ENCODE measurements around the gene B3GNT8.

The B3GNT8 gene

GRCh38 chr19:41425174-41426115 lies 1.7 kb downstream of the B3GNT8 start:
- Histone ChIP-seq H3K4me1 (ENCODE audit: control insufficient read depth, insufficient read depth, low read length) (peaks cover 11% of the 10 kb centered on the region; the same call in 1 of the 2 replicates), H3K4me3 (ENCODE audit: low read depth, low read length) (no peak overlapping the region)

DNA sequence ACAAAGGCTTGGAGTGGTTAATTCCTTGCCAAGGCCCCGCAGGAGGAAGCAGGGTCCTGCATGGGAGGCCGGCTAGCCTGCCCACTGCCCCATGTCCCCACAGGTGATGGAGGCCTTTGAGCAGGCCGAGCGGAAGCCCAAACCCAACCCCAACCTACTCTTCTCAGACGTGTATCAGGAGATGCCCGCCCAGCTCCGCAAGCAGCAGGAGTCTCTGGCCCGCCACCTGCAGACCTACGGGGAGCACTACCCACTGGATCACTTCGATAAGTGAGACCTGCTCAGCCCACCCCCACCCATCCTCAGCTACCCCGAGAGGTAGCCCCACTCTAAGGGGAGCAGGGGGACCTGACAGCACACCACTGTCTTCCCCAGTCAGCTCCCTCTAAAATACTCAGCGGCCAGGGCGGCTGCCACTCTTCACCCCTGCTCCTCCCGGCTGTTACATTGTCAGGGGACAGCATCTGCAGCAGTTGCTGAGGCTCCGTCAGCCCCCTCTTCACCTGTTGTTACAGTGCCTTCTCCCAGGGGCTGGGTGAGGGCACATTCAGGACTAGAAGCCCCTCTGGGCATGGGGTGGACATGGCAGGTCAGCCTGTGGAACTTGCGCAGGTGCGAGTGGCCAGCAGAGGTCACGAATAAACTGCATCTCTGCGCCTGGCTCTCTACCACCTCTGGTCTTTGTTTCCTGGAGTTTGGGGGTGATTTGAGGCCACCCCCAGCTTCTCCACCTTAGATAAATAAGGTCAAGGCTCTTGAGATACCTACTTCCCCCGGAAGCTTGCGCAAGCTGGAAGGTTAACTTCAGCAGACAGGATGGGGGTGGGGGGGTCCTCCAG lies 2.6 kb downstream of the B3GNT8 start:
- no peak overlapping the region for H3K9ac ChIP-seq (ENCODE audit: low read depth, low read length)
- H3K36me3 ChIP-seq (ENCODE audit: control insufficient read depth, insufficient read depth, low read length), result peaks cover 34% of the 10 kb centered on the region
- H3K27ac ChIP-seq (ENCODE audit: low read depth, low read length), result no peak overlapping the region
- peaks cover 11% of the 10 kb centered on the region; the same call in 1 of the 2 replicates for H3K4me1 ChIP-seq (ENCODE audit: control insufficient read depth, insufficient read depth, low read length)
- no peak overlapping the region for H3K4me3 ChIP-seq (ENCODE audit: low read depth, low read length)
- H3K27me3 ChIP-seq (ENCODE audit: control insufficient read depth, insufficient read depth, low read length), result no peaks in the 10 kb centered on the region
- no peaks in the 10 kb centered on the region for H3K9me3 ChIP-seq (ENCODE audit: control insufficient read depth, insufficient read depth, low read length)

More at GRCh38 chr19:41425174-41426115, 1.7 kb downstream of the B3GNT8 start:
- Histone ChIP-seq H3K9ac (ENCODE audit: low read depth, low read length) (no peak overlapping the region), H3K9me3 (ENCODE audit: control insufficient read depth, insufficient read depth, low read length) (no peaks in the 10 kb centered on the region), H3K27me3 (ENCODE audit: control insufficient read depth, insufficient read depth, low read length) (no peaks in the 10 kb centered on the region), H3K36me3 (ENCODE audit: control insufficient read depth, insufficient read depth, low read length) (peaks cover 27% of the 10 kb centered on the region), H3K27ac (ENCODE audit: low read depth, low read length) (no peak overlapping the region)

DNA sequence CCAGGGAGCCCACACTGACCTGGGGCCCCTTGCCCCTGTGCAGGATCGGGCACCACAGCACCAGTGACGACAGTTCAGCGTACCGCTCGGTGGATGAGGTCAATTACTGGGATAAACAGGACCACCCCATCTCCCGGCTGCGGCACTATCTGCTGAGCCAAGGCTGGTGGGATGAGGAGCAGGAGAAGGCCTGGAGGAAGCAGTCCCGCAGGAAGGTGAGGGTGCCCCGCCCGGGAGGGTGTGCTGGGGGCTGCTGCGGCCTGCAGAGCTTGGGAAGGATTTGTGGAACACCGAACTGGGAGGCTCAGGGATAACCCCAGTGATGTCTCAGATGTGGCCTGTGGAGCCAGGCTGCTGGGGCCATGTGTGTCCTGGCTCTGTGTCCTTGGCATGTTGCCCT lies 4.2 kb downstream of the B3GNT8 start:
- no peak overlapping the region for H3K9ac ChIP-seq (ENCODE audit: low read depth, low read length)
- H3K9me3 ChIP-seq (ENCODE audit: control insufficient read depth, insufficient read depth, low read length), result no peaks in the 10 kb centered on the region
- peaks cover 42% of the 10 kb centered on the region for H3K36me3 ChIP-seq (ENCODE audit: control insufficient read depth, insufficient read depth, low read length)
- no peak overlapping the region for H3K4me3 ChIP-seq (ENCODE audit: low read depth, low read length)
- no peak overlapping the region for H3K27ac ChIP-seq (ENCODE audit: low read depth, low read length)
- peaks cover 5% of the 10 kb centered on the region; the same call in 1 of the 2 replicates for H3K4me1 ChIP-seq (ENCODE audit: control insufficient read depth, insufficient read depth, low read length)
- H3K27me3 ChIP-seq (ENCODE audit: control insufficient read depth, insufficient read depth, low read length), result no peaks in the 10 kb centered on the region

- H3K4me3 ChIP-seq (ENCODE audit: low read depth, low read length), result no peak overlapping the region
- H3K9me3 ChIP-seq (ENCODE audit: control insufficient read depth, insufficient read depth, low read length), result no peaks in the 10 kb centered on the region
- no peak overlapping the region for H3K27ac ChIP-seq (ENCODE audit: low read depth, low read length)
- H3K9ac ChIP-seq (ENCODE audit: low read depth, low read length), result no peak overlapping the region
- H3K36me3 ChIP-seq (ENCODE audit: control insufficient read depth, insufficient read depth, low read length), result peaks cover 42% of the 10 kb centered on the region
- no peaks in the 10 kb centered on the region for H3K27me3 ChIP-seq (ENCODE audit: control insufficient read depth, insufficient read depth, low read length)
- peaks cover 5% of the 10 kb centered on the region; the same call in 1 of the 2 replicates for H3K4me1 ChIP-seq (ENCODE audit: control insufficient read depth, insufficient read depth, low read length)
These were observed 4.7 kb downstream of the B3GNT8 start for GRCh38 chr19:41422456-41422855.

GRCh38 chr19:41421973-41422372 lies 5.2 kb downstream of the B3GNT8 start:
- H3K9me3 ChIP-seq (ENCODE audit: control insufficient read depth, insufficient read depth, low read length), result no peaks in the 10 kb centered on the region
- H3K36me3 ChIP-seq (ENCODE audit: control insufficient read depth, insufficient read depth, low read length), result peaks cover 42% of the 10 kb centered on the region
- H3K4me1 ChIP-seq (ENCODE audit: control insufficient read depth, insufficient read depth, low read length), result peaks cover 3% of the 10 kb centered on the region; the same call in 1 of the 2 replicates
- no peak overlapping the region for H3K27ac ChIP-seq (ENCODE audit: low read depth, low read length)
- no peak overlapping the region for H3K4me3 ChIP-seq (ENCODE audit: low read depth, low read length)
- no peak overlapping the region for H3K9ac ChIP-seq (ENCODE audit: low read depth, low read length)
- H3K27me3 ChIP-seq (ENCODE audit: control insufficient read depth, insufficient read depth, low read length), result no peaks in the 10 kb centered on the region

GRCh38 chr19:41421314-41421713 lies 5.9 kb downstream of the B3GNT8 start:
- H3K4me1 ChIP-seq (ENCODE audit: control insufficient read depth, insufficient read depth, low read length), result no peaks in the 10 kb centered on the region
- peaks cover 47% of the 10 kb centered on the region for H3K36me3 ChIP-seq (ENCODE audit: control insufficient read depth, insufficient read depth, low read length)
- H3K27me3 ChIP-seq (ENCODE audit: control insufficient read depth, insufficient read depth, low read length), result no peaks in the 10 kb centered on the region
- H3K9ac ChIP-seq (ENCODE audit: low read depth, low read length), result no peak overlapping the region
- no peak overlapping the region for H3K27ac ChIP-seq (ENCODE audit: low read depth, low read length)
- no peaks in the 10 kb centered on the region for H3K9me3 ChIP-seq (ENCODE audit: control insufficient read depth, insufficient read depth, low read length)
- no peak overlapping the region for H3K4me3 ChIP-seq (ENCODE audit: low read depth, low read length)

DNA sequence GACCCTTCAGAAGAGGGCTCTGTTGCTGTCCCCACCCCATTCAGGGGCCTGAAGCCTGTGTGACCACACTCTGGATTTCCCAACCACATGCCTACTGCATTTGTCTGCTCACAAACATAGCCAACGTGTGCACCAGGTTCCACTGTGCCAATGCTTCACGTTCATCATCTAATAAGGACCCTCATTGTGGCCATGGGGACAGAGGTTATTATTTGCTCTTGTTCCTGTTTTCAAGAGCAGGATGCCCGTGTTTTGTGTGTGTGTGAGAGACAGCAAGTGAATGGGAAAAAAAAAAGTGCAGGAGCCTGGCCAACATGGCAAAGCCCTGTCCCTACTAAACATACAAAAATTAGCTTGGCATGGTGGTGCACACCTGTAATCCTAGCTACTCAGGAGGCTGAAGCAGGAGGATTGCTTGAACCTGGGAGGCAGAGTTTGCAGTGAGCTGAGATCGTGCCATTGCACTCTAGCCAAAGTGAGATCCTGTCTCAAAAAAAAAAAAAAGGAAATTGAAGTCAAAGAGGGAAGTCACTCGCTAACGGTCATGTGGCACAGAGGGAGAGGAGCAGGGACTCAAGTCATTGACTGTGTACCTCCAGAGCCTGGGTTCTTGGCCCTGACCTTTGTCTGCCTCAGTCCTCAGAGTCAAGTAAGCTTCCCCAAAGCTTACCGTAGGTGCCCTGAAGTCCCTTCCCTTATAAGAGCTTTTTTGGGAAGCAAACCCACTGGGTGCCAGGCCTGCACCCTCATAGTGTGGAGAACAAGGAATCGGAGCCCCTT lies 6.9 kb downstream of the B3GNT8 start:
- Histone ChIP-seq H3K9ac (ENCODE audit: low read depth, low read length) (no peak overlapping the region), H3K4me1 (ENCODE audit: control insufficient read depth, insufficient read depth, low read length) (no peaks in the 10 kb centered on the region), H3K36me3 (ENCODE audit: control insufficient read depth, insufficient read depth, low read length) (peaks cover 47% of the 10 kb centered on the region), H3K27ac (ENCODE audit: low read depth, low read length) (no peak overlapping the region), H3K4me3 (ENCODE audit: low read depth, low read length) (no peak overlapping the region), H3K27me3 (ENCODE audit: control insufficient read depth, insufficient read depth, low read length) (no peaks in the 10 kb centered on the region), H3K9me3 (ENCODE audit: control insufficient read depth, insufficient read depth, low read length) (no peaks in the 10 kb centered on the region)

- Histone ChIP-seq H3K9ac (ENCODE audit: low read depth, low read length) (no peak overlapping the region), H3K9me3 (ENCODE audit: control insufficient read depth, insufficient read depth, low read length) (no peaks in the 10 kb centered on the region), H3K36me3 (ENCODE audit: control insufficient read depth, insufficient read depth, low read length) (peaks cover 27% of the 10 kb centered on the region), H3K27me3 (ENCODE audit: control insufficient read depth, insufficient read depth, low read length) (no peaks in the 10 kb centered on the region), H3K27ac (ENCODE audit: low read depth, low read length) (no peak overlapping the region), H3K4me1 (ENCODE audit: control insufficient read depth, insufficient read depth, low read length) (no peaks in the 10 kb centered on the region), H3K4me3 (ENCODE audit: low read depth, low read length) (no peak overlapping the region)
These were observed 10.9 kb downstream of the B3GNT8 start for GRCh38 chr19:41416194-41416674.

GRCh38 chr19:41415154-41415571 lies 12.0 kb downstream of the B3GNT8 start:
- Histone ChIP-seq H3K4me3 (ENCODE audit: low read depth, low read length) (no peak overlapping the region), H3K36me3 (ENCODE audit: control insufficient read depth, insufficient read depth, low read length) (peaks cover 25% of the 10 kb centered on the region), H3K4me1 (ENCODE audit: control insufficient read depth, insufficient read depth, low read length) (no peaks in the 10 kb centered on the region), H3K27ac (ENCODE audit: low read depth, low read length) (no peak overlapping the region), H3K9me3 (ENCODE audit: control insufficient read depth, insufficient read depth, low read length) (no peaks in the 10 kb centered on the region), H3K9ac (ENCODE audit: low read depth, low read length) (no peak overlapping the region), H3K27me3 (ENCODE audit: control insufficient read depth, insufficient read depth, low read length) (no peaks in the 10 kb centered on the region)

DNA sequence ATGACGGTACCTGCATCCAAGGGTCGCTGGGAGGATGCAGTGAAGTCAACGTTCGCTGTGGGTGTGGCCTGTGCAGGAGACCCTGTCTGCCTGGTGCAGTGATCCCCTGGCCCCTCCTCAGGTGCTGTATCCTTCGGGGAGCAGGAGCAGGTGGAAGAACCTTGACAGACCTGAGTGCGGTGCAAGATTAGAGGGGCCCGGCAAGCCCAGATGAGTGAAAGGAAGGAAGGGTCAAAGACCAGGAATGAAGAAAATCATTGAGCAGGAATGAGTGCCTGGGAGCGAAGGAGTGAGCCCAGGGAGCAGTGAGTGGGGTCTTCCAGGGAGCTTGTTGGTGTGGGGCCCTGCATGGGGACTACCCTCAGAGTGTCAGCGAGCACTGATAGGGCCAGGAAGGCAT lies 12.7 kb downstream of the B3GNT8 start:
- no peak overlapping the region for H3K9ac ChIP-seq (ENCODE audit: low read depth, low read length)
- no peak overlapping the region for H3K4me3 ChIP-seq (ENCODE audit: low read depth, low read length)
- H3K36me3 ChIP-seq (ENCODE audit: control insufficient read depth, insufficient read depth, low read length), result peaks cover 19% of the 10 kb centered on the region
- H3K9me3 ChIP-seq (ENCODE audit: control insufficient read depth, insufficient read depth, low read length), result no peaks in the 10 kb centered on the region
- no peaks in the 10 kb centered on the region for H3K4me1 ChIP-seq (ENCODE audit: control insufficient read depth, insufficient read depth, low read length)
- no peaks in the 10 kb centered on the region for H3K27me3 ChIP-seq (ENCODE audit: control insufficient read depth, insufficient read depth, low read length)
- no peak overlapping the region for H3K27ac ChIP-seq (ENCODE audit: low read depth, low read length)
